Activated CD4-positive, alpha-beta T cell treated with anti-CD3 and anti-CD28 coated beads, Interleukin-10, Interleukin-2, amounts not matched to agents 100 ng/mL and 50 ng/mL, durations not matched to agents 16 hours and 8 hours (primary cell): ENCODE measurements around the gene CD81.

Experiments used
- DNase-seq: peaks from one replicate; pipeline ENCODE4 v3.0.0-alpha.2; 2020

Gene CD81

GRCh38 chr11:2409611-2410468, 32.7 kb downstream of the CD81 start:
- no peak for DNase-seq

- no peak for DNase-seq
Observed at GRCh38 chr11:2410616-2411015, 33.5 kb downstream of the CD81 start.

GRCh38 chr11:2411446-2412305, 34.6 kb downstream of the CD81 start:
- DNase-seq = no peak

GRCh38 chr11:2412323-2412722, 35.2 kb downstream of the CD81 start:
- DNase-seq = no peak

GRCh38 chr11:2413742-2414579, 36.9 kb downstream of the CD81 start:
- no peak for DNase-seq

GRCh38 chr11:2414616-2415015, 37.5 kb downstream of the CD81 start:
- no peak for DNase-seq

- no peak for DNase-seq
Observed at GRCh38 chr11:2415171-2415570, 38.1 kb downstream of the CD81 start.

GRCh38 chr11:2415601-2416380, 38.7 kb downstream of the CD81 start:
- DNase-seq = no peak

- no peak for DNase-seq
Observed at GRCh38 chr11:2416765-2417164, 39.7 kb downstream of the CD81 start.

GRCh38 chr11:2417856-2418692, 41.0 kb downstream of the CD81 start:
- DNase-seq = no peak

- DNase-seq = no peak
Observed at GRCh38 chr11:2418693-2419360, 41.7 kb downstream of the CD81 start.

GRCh38 chr11:2419638-2420501, 42.8 kb downstream of the CD81 start:
- peak; percentile 58 for DNase-seq

GRCh38 chr11:2420502-2421225, 43.6 kb downstream of the CD81 start:
- DNase-seq = peak; percentile 73

GRCh38 chr11:2421226-2421994, 44.3 kb downstream of the CD81 start:
- DNase-seq = no peak

GRCh38 chr11:2421996-2422395, 44.9 kb downstream of the CD81 start:
- no peak for DNase-seq

GRCh38 chr11:2422461-2423156, 45.5 kb downstream of the CD81 start:
- no peak for DNase-seq
